Kidney tubule cell (primary cell): Measurements from ENCODE around the gene GATAD2B.

Experiments
- DNase-seq: peaks from one replicate; pipeline ENCODE4 v3.0.0-alpha.2; 2018; ENCODE audit warnings: low spot score

Gene GATAD2B

DNA sequence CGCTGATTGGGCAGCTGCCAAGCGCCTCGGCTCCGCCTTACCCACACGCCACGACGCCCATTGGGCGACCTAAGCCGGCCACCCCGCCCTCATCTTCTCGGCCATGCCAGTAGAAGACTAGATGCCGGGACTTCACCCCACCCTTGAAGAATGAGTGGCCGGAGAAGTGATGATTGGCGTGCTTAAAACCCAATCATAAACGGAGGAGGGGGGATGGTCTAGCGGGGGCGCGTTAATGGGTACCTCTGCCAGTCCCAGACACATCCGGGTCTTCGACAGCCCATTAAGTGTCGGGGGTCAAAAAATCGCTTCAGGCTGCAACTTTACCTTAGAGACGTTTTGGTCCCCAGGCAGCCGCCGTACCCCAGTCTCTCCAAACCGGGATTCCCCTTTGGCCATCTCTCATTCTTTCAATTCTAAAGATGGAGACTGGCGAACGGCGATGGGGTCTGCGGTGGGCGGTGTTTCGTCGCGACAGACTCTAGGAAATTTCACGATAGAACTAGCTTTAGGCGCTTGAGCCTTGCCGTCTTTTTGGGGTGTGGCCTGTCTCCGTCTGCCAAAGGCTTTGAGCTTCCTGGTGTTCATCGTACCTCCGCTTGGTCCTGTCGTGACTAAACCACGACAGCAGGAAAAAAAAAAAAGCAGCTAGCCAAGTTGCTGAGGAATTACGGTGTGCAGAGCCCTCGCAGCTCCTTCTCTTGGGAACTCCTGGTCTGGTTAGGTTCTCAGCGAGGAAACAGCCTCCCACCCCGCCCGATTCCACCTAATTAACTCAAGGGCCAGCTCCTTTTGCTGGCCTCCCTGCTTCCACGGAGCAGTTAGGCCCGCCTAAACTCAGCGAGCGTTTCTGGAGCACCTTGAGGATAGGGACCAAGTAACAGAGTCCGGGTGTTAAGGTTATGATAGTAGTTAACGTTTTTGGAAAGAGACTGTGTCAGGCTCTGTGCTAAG lies at the start of gene GATAD2B:
TSS of gene GATAD2B (minus strand) at position 1 of the 954 bp plus-strand sequence. CDS start 94,625 bp downstream, outside the sequence.
- peak; percentile 100 for DNase-seq

DNA sequence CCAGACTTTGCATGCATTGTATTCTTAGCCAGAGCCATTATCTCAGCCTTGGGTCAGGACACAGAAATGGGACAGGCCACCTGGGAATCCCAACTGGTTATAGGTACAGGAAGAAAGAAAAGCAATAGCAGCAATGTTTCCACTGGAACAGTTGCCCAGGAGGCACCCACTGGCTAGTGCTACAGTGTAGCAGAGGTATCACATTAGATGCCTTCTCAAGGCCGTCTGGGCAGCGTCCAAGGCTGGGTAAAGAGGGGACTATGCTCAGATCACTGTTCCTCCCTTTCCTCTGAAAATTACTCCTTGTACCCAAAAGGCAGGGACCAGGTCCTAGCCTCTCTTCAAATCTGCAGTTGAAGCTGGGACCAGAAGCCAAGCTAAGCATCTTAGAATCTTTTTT lies 47.6 kb upstream of the GATAD2B start:
- DNase-seq: no peak

DNA sequence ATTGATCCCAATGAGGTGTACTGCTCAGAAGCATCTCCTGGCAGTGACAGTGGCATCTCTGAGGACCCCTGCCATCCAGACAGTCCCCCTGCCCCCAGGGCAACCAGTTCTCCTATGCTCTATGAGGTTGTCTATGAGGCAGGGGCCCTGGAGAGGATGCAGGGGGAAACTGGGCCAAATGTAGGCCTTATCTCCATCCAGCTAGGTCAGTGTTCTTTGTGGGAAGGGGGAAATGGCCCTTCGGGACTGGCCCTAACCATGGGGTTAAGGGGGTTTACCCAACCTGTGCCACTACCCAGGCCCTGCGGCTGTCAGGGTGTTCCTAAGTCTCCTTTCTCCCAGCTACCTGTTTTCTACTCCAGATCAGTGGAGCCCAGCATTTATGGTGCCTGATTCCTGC lies 46.2 kb upstream of the GATAD2B start:
- DNase-seq: no peak

DNA sequence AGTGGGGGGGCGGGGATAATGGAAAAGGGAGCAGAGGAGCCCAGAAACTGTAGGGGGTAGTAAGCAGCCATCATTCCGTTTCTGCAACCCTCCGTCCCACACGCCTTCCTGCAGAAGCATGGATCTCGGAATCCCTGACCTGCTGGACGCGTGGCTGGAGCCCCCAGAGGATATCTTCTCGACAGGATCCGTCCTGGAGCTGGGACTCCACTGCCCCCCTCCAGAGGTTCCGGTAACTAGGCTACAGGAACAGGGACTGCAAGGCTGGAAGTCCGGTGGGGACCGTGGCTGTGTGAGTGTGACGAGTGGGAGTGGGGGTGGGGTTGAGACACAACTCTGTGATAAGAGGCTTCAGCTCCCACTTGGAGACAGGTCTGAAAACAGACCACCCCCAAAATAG lies 45.6 kb upstream of the GATAD2B start:
- DNase-seq: no peak

DNA sequence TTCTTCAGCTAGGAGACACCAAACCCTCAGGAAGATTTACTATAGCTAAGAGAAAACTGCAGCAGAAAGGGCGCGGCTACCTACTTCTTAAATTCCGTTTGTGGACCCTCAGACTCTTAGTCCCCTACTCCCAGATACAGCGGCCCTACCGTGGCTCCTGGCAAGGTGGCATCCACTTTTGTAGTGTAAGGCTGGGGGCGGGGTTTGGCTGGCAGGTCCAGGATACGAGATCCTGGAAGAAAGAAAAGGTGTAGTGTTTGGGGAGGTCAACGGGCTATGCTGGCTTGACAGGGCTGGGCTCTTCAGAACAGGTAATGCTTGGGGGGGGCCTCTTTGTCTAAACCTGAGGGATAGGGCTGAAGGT lies 45.2 kb upstream of the GATAD2B start:
- DNase-seq: no peak

DNA sequence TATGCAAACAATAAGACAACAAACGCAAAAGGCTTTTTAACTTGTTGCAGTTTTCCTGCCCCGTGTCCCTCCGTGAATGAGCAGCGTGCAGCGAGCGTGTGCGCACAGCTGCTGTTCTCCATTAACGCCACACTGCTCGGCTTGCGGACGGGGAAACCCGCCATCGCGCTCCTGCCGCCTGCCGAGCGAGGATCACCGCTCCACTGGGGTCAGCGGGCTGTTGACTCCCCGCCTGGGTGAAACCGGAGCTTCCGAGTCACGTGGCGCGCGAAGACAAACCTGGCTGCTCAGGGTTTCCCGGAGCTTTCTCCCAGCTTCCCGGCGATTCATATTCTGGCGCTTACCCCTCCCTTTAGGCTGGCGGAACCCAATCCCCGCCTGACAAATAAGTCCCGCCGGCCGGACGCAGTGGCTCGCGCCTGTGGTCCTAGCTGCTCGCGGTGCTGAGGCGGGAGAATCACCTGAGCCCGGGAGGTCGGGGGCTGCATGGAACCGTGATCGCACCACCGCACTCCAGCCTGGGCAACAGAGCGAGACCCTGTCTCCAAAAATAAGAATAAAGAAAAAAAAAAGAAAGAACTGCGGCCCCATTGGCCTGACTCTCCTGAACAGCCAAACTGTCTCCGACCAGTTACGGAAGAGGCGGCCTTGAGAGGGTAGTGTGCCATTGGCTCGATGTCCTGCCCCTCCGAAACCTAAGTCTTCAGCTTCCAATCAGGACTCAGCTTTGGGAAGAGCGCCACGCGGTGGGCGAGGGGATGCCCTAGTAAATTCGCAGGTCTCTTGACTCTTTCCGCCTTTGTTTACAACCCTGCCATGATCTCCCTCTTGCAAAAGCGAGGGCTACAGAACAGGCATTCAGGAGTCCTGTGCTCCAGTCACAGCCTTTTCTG lies 44.6 kb upstream of the GATAD2B start, which contains the start of gene CREB3L4:
TSS of gene CREB3L4 (plus strand) at position 796 of the 893 bp plus-strand sequence. CDS start 624 bp downstream, outside the sequence.
- DNase-seq: peak; percentile 97

DNA sequence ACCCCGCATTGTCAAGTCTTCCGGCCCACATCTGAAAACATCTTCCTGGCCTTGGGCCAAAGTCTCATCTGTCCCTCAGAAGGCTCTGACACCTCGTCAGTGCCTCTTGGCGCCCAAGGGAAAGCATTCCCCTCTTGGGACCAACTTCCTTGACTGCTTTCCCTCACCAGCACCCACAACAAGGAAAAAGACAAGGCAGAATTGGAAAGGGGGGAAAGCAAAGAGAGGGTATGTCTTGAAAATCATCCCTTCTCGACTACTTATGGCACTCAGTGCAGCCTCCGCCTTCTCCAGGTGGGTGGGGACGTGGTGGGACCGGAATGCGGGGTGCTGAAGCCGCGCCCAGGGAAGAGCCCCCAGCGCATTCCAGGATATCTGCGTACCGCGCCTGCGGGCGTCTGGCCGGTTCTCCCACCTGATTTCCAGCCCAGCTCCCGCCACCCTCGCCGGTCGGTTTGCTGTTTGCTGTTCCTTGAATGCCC lies 41.1 kb upstream of the GATAD2B start:
- DNase-seq: peak; percentile 82

DNA sequence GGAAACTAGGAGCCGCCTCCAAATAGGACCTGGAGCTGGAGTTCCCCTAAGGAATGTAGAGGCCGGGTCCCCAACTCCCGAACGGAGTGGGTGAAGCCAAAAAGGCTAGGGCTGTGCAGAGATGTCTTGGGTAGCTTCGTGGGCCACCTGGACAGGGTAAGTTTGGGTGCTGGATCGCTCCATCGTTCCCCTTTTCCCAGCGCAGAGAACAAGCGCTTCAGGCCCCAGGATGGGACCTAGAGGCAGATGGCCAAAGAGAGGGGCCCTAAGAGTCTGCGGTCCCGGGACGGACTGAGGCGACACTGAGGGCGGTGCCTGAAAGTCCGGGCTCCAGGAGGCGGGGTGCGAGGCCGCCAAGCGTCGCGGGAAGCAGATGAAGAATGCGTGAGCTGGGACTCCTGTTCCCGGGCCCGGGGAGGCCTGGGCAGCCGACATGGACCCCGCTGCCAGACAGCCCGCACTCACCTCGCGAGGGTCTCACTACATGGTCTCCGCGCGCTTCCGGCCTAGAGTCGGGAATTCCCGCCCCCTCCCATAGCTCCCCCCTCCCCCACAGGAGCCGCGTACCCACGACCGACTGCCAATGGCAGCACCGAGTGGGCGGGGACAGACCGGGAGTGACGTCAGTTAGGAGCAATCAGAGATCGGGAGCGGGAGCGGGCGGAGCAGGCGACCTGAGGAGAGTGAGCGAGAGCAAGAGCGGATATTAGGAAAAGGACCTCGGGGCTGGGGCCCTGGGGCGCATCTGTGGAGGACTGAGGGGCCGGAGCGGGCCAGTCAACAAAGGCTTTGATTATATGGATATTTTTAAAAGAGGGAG lies 40.5 kb upstream of the GATAD2B start, which contains the start of gene SLC39A1:
TSS of gene SLC39A1 (minus strand) at position 508 of the 820 bp plus-strand sequence. CDS start 822 bp downstream, outside the sequence.
- DNase-seq: peak; percentile 97

DNA sequence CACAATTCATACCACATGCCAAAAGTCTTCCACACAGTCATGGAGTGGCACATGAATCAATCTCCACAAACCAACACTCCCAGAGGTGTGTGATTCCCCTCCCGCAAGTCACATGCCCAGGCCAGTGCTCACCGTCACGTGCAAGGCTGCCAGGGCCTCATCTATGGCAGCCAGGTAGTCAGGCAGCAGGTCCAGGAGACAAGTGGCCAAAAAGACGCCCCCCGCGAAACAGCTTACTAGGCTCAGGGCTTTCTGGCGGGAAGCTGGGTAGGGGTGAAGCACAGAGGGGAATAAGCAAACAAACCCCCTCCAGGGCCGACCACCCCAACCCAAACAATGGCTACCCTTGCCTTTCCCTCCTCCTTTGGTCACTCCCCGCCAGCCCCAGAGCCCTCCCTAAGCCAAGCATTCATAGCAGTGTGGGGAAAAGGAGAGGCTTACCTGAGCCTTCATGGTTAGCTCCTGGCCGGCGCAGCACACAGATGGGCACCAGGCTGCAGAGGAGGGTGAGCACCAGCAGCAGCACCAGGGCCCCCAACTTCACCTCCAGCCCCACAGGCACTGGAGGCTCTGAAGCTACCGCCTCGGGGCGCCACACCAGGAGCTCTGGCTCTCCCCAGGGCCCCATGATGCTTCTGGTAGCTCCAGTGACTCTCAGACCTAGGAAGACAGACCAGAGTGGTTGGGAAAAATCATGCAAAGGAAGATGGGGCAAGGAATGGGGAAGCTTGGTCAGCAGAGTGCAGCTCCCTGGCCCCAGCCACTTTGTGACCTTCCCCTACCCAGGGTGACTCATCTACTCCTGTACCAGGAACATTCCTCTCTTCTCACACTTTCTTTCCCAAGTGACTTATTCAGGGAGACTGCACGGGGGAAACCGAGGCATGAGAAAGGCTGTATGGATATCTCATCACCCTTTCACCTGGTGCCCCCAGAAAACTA lies 39.6 kb upstream of the GATAD2B start:
- DNase-seq: peak; percentile 88

DNA sequence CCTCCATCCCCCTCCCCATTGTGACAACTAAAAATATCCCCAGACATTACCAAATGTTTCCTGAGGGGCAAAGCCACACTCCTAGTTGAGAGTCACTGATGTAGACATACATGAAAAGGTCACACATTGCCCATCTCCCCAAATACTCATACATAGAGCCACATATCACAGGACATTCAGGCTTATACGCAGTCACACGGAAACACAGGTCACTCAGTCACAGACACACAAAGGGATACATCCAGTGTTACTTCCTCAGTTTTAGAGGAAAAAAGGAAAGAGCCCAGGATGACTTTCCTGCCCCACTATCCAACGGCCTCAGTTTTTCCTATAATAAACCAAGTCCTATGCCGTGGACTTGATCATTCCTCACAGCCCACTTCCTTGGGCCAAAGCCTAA lies 38.6 kb upstream of the GATAD2B start:
- no peak for DNase-seq

DNA sequence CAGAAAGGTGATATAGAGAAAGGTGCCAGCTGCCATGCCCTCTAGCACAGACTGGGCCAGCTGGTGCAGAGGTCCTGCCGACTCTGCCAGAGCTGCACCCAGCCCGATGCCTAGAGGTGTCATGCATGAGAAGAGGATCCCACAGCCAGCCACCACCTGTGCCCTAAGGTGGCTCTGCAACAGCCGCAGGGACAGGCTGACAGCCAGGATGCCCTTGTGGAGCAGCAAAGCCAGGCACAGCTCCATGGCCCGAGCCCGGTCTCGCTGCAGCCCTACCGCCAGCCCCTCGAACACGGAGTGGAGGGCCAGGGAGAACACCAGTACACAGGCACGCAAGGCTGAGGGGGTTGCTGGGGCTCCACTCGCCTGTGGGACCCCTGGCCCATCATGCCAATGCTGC lies 37.4 kb upstream of the GATAD2B start:
- DNase-seq: no peak

DNA sequence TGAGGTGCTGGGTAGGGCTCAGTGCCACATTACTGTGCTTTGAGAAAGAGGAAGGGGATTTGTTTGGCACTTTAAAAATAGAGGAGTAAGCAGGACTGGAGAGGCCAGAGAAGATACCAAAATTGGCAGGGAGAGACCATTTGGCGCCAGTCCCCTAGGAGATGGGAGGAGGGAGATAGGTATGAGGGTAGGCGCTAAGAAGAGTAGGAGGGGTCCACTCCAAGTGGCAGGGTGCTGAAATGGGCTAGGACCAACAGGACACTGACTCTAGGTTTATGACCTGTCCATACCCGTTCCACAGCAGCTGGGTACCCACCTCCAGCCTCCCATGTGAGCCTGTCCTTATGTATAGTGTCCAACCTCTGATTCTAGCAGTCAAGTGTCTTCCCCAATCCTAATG lies 36.7 kb upstream of the GATAD2B start:
- no peak for DNase-seq

DNA sequence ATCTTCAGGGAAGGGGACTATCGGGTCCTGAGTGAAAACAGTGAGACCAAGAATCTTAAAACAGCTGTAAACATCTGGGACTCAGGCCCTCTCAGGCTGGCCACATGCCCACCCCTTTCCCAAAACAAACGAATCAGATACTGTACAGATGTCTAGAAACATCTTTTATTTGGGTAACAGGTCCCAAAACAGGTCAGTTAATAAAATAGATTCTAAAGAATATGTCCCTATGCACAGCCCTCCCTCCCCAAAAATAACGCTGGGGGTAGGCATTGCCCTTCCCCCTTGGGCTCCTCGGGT lies 36.1 kb upstream of the GATAD2B start:
- no peak for DNase-seq

DNA sequence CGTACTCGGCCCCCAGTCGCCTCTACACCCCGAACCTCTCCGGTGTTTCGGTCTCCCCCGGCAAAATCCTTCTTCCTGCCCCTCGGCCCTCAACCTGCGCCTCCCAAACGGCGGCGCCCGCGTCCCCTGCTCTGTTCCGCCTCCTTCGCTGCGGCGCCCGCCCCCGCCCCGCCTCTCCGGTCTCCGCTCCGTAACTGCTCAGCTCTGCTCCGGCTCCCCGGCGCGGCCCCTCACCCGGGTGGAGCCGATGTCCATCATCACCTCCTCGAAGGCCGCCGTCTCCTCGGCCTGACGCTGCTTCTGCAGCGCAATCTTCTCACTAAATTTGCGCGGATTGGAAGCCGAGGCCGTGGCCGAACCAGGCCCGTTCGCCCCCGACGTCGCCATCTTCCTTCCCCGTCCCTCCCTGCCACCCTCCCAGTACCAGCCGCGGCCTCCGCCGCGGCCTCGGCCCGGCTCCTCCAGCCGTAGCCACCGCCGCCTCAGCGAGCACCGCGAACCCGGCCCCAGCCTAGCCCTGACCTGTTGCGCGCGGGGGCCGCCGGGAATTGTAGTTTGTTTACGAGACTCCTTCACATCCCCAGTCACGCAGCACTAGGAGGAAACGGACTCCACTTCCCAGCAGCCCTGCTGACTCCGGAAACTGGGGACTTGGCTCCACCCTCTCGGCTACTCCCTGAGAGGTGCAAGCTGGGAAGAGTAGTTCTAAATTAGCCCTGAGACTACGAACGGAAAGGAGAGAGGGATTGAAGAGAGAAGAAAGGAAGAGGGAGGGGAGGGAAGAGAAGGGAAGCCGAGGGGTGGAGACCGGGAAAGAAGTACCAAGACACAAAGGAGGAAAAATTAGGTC lies 35.6 kb upstream of the GATAD2B start, which contains the start of gene CRTC2:
TSS of gene CRTC2 (minus strand) at position 502 of the 850 bp plus-strand sequence. CDS start at position 387, 115 bp downstream.
- peak; percentile 99 for DNase-seq

DNA sequence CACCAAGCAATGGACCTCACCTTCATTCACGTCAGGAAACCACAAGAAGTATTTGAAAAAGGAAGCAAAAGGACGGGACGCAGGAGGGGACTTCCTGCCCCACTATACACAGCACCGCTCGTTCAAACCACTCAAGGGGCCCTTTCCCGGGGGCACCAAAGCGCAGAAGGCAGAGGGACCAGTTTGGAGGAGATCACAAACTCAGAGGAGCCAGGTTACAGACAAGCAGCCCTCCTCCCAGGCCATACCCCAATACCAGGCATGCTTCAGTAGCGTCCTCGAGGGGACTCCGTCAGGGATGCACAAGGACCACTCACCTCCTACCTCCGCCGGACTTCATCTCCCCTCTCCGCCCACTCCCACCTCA lies 35.0 kb upstream of the GATAD2B start:
- DNase-seq: peak; percentile 56

DNA sequence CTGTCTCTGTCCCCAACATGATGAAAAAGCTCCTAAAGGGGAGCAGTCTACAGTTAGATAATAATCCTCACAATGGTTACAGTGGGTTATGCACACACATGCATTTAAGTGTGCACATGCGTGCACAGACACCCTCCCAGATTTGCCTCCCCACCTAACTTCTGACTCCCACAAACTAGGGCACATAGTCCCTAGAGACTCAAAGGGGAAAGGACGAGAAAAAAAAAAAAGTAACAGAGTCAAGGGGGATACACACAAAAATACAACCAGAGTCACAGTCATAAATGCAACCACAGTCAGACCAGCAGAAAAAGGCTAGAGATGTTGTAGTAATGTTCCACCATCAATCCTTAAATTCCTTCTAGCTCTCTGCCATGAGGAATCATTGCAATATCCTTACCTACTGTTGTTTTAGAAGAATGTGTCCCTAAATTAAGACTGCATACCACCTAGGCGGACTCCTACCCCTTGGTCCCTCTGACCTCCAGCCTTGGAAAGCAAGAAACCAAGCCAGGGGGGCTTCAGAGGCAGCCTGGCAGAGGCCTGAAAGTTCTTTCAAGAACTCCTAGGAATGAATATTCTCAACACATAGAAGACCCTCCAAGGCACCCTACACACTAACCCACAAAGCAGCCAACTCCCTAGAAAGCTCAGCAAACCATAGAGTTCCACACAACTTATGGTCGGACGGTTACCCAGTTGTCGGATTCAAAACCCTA lies 34.4 kb upstream of the GATAD2B start:
- no peak for DNase-seq

DNA sequence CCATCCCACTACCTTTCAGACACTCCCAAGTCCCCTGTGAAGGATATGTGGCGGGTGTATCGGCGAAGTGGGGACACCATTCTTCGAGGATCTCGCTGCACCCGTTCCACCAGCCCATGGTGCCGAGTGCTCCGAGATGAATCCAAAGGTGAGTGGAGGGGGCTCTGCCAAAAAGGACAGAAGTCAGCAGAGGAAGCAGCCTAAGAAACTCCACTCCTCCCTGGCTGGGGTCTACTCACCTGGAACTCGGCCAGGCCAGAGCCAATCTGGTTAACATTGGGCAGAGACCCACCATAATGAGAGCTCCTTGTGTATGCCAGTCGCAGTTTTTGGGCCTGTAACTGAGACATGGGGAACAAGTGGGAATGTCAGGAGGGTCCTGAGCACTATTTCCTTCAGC lies 32.1 kb upstream of the GATAD2B start:
- DNase-seq: no peak

DNA sequence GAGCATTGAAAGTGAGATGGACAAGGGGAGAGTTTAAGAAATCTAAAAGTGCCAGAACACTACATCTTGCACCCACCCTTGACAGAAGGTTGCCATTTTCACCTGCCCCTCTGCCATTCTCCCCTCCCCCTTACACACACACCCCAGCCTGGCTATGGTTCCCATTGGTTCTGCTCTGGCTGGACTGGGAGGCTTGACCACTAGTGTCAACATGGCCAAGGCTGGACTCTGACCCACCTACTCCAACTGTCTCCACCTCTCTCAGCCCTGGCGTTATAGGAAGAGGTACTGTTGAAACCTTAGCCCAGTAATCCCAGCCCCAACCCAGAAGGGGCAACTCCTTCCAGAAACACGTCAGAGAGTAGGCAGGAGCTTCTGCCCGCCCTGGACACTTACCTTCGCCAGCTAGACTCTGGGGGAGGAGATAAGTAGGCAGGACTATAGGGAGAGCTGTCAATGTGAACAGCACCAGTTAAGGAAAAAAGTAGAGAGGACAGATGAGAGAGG lies 31.1 kb upstream of the GATAD2B start:
- no peak for DNase-seq

DNA sequence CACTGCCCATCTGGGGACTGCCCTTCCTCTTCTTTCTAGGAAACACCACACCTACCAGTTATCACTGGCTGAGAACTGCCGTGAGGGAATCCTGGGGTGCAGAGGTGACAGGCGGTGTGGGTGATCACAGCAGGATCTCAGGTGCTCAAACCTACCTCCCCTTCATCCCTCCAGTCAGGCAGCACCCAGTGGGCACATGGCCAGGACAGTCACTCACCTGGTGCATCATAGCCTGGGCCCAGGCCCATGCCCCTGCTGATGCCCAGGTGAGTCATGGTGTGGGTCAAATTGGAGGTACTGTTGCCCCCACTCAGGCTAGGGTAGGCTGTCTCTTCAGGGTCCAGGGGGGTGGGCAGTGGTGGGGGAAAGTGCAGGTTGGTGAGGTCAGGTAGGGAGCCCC lies 29.0 kb upstream of the GATAD2B start:
- peak; percentile 45 for DNase-seq
